Glomerular endothelial cell (primary cell): ENCODE measurements around the gene GNG14. TPM values are rescaled to one million over a fixed set of nuclear protein-coding genes. Genes with fewer than 3 reads are reported as not detected.
"Not testable (repeated sequence)": the region's sequence is repeated elsewhere in the genome, so short reads cannot be mapped to it uniquely, and the experiment has no call there.

Experiments used
- DNase-seq: peaks from one replicate; pipeline ENCODE4 v3.0.0-alpha.2; 2011; ENCODE audit warnings: low read depth, low spot score; ENCODE audit errors: extremely low read depth
- total RNA-seq: library from RNA; depleted of rRNA; stranded (reverse); fragments of >200 nt; gene quantifications from 2 replicates; pipeline ENCODE4 v1.2.3, GENCODE V29; 2015

The GNG14 gene
- total RNA-seq: 2.1 TPM in 1 of 2 replicates, not detected in the other

GRCh38 chr19:12687496-12688196, at the start of gene GNG14:
GNG14 (plus strand) TSS chr19:12687998; CDS start chr19:12688049, 51 bp downstream.
- DNase-seq: no peak

- DNase-seq: no peak
These were observed 49.1 kb upstream of the GNG14 start for GRCh38 chr19:12638611-12639182.

DNA sequence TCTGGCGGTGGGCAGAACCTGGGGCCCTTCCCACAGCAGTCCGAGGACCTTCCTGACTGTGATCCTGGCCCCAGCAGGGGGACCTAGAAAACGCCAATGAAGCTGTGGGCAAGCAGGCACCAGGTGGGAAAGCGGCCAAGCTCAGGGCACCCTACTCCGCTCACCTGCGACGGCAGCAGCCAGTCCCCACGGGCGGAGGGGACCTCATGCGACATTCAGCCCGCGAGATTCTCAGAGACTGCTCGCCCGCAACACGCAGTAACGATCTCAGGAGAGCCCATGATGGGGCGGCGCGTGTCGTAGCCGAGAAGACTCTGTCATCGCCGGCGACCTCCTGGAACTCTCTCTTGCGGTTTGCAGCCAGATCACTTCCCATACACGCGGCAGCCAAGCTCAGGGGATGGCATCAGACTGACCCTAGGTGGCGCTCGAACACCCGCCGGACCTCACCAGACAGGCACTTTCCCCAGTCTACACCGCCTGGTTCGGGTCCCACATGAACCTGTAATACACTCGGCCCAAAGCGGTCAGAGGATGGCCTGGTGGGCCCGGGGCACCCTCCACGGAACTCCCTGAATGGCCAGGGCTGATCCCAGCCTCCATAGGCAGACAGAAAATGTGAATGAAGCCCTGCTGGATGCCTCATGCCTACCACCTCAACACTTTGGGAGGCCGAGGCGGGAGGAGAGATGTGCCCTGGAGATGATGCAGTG, 47.7 kb upstream of the GNG14 start:
- DNase-seq: peak; percentile 31

DNA sequence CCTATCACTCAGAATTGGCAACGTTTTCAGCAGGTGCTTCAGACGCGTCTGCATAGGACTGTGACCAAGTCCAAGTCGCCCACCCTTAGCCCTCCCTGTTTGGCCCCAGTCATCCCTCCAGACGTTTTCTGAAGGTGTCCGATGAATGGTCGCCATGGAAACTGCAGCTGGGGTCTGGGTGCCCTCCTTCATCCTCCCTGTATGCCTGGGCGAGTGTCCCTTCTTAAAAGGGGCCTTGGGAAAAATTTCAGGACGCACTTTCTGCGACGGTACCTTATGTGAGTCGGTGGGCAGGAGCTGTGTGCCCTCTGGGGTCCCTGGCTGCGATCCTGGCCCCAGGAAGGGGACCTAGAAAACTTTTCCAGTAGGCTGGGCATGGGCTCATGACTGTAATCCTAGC, 46.3 kb upstream of the GNG14 start:
- DNase-seq: no peak

DNA sequence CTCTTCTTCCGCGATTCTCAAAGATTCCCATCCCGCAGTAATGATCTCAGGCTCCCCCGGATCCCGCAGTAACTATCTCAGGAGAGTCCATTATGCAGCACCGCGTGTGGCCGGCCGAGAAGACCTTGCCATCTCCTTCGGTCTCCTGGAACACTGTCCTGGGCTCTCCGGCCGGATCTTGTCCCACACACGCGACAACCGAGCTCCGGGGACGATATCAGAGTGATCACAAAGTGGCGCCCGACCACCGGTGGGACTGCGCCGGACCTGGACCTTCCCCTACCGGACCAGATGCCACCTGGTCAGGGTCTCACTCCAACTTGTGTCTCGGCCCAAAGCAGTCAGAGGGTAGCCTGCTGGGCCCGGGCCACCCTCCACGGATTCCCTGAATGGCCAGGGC, 45.3 kb upstream of the GNG14 start:
- DNase-seq: no peak

DNA sequence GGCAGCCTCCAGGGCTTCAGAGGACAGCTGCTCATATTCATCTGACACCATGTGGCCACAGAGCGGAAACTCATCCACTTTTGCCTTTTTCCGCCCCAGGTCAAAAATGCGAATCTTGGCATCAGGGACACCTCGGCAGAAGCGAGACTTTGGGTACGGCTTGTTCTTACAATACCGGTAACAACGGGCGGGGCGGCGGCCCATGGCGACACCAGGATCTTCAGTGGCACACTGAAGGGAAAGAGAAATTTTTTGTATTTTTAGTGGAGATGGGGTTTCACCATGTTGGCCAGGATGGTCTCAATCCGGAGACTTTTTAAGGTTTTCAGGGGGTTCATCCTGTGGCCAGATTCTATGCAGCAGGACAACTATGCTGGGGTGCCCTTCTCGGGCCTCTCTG, 44.1 kb upstream of the GNG14 start:
- DNase-seq: not testable (repeated sequence)

DNA sequence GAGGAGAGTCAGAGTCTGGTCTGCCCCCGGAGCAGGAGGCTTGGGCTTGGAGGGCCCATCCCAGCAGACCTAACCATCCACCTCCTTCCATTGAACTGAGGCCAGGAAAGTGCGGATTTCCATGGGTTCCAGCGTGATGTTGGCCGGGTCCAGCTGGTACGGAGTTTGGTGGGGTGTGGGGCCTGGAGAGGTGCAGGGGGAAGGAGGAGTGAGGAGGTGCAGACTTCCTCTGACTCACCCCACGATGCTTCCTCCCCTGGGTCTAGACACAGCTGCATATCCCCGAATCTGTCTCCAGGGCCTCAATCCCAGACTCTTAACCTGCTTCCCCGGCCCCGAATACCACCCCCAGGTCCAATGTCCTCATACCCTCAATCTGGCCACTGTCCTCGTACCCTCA, 41.2 kb upstream of the GNG14 start:
- no peak for DNase-seq

DNA sequence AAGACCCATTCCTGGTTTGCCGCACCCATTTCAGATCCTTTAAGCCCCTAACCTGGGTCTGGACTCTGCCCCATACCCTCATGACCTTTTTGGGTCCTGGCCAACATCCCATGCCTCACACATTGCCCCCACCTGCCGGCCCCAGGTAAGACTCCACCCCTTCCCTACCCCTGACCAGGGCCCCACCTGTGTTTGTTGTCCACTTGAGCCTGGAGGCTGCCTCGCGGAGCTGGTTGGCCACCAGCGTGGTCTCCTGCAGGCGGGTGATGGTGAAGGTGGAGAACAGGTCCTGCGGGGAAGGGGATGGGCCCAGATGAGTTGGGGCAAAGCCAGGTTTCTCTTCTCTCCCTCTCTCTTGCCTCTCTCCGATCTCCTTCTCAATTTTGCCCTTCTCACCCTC, 40.8 kb upstream of the GNG14 start:
- no peak for DNase-seq

GRCh38 chr19:12647490-12648071, 40.2 kb upstream of the GNG14 start:
- DNase-seq: no peak

GRCh38 chr19:12648088-12648487, 39.7 kb upstream of the GNG14 start:
- no peak for DNase-seq

- no peak for DNase-seq
These were observed 37.9 kb upstream of the GNG14 start for GRCh38 chr19:12649941-12650340.

GRCh38 chr19:12652219-12652618, 35.6 kb upstream of the GNG14 start:
- no peak for DNase-seq

DNA sequence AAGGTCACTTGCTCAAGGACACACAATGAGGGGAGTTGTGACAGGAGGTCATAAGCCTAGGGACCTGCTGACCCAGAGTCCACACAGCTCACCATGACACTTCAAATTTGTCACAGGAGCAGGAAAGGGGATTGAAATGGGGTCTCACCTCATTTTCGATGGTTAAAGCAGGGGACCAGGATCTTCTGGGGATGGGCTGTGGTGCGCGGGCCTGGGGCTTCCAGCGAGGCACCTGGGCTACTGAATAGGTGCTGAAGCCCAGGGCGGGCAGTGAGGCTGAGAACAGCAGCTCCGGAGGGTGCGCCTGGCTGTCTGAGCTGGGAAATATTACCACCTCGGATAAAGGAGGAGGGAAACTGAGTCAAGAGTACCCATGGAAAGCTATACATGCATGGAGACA, 32.3 kb upstream of the GNG14 start:
- no peak for DNase-seq

GRCh38 chr19:12656899-12657571, 30.8 kb upstream of the GNG14 start:
- DNase-seq: no peak

GRCh38 chr19:12657966-12658365, 29.8 kb upstream of the GNG14 start:
- DNase-seq: no peak

DNA sequence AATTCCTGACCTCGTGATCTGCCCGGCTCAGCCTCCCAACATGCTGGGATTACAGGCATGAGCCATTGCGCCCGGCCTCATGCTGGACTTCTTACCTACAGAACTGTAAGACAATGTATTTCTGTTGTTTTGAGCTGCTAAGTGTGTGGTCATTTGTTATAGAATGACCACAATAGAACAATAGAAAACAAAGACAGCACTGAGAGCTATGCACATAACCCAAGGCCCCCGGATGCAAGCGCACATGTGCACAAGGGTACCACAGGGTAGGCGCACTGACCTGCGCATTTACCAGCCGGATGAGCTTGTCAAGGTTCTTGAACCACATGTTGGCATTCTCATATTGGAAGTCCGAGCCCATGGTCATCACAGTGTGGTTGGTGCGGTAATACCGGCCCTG, 26.8 kb upstream of the GNG14 start:
- DNase-seq: no peak

GRCh38 chr19:12664406-12665280, 23.2 kb upstream of the GNG14 start:
- DNase-seq: no peak

GRCh38 chr19:12665281-12665573, 22.6 kb upstream of the GNG14 start:
- no peak for DNase-seq

- DNase-seq: no peak
These were observed 22.0 kb upstream of the GNG14 start for GRCh38 chr19:12665671-12666264.
